NB4 (cell line): ENCODE results near the gene HDAC7.

Experiments
- DNase-seq: peaks from one replicate; pipeline ENCODE4 v3.0.0; 2010; ENCODE audit warnings: low read depth
- H3K4me3 ChIP-seq: one replicate; pipeline ENCODE4 v1.5.1; 2011; ENCODE audit warnings: mild to moderate bottlenecking, low read depth, low read length, moderate library complexity
- CTCF ChIP-seq: IDR thresholded peaks from one replicate; pipeline ENCODE4 v1.5.1; 2012; ENCODE audit warnings: low read depth, low read length
- MAX ChIP-seq: IDR thresholded peaks from 2 replicates; pipeline ENCODE4 v1.6.1; 2011; ENCODE audit warnings: low read depth, low read length
- MYC ChIP-seq: IDR thresholded peaks from 2 replicates; pipeline ENCODE4 v1.6.1; 2011; ENCODE audit warnings: low read depth, low read length
- POLR2A ChIP-seq: IDR thresholded peaks from 2 replicates; pipeline ENCODE4 v1.6.1; 2011; ENCODE audit warnings: mild to moderate bottlenecking; ENCODE audit not compliant: insufficient read length; ENCODE audit errors: extremely low read depth

Gene HDAC7

GRCh38 chr12:47819896-47820630, at the start of gene HDAC7:
TSS of gene HDAC7 (minus strand) at chr12:47819903. CDS start at chr12:47819785, 118 bp downstream.
- peak within 1 kb of the TSS; percentile 67 for H3K4me3 ChIP-seq
- TF ChIP-seq MAX, result no peak; the same call in 1 of the 2 replicates
- TF ChIP-seq POLR2A, result peak; percentile 64
- TF ChIP-seq MYC, result peak; percentile 28; the same call in 1 of the 2 replicates
- TF ChIP-seq CTCF, result no peak
- peak; percentile 86 for DNase-seq

GRCh38 chr12:47868552-47869031, 48.9 kb upstream of the HDAC7 start:
- peak; percentile 77 for DNase-seq
- TF ChIP-seq POLR2A, result no peak
- TF ChIP-seq MAX, result no peak
- no peak for TF ChIP-seq MYC
- TF ChIP-seq CTCF, result no peak
- H3K4me3 ChIP-seq, result no peak overlapping the region

- no peak overlapping the region for H3K4me3 ChIP-seq
- DNase-seq, result no peak
- no peak for TF ChIP-seq MYC
- no peak for TF ChIP-seq CTCF
- TF ChIP-seq POLR2A, result no peak
- no peak for TF ChIP-seq MAX
Measured at GRCh38 chr12:47868041-47868440, 48.3 kb upstream of the HDAC7 start.

DNA sequence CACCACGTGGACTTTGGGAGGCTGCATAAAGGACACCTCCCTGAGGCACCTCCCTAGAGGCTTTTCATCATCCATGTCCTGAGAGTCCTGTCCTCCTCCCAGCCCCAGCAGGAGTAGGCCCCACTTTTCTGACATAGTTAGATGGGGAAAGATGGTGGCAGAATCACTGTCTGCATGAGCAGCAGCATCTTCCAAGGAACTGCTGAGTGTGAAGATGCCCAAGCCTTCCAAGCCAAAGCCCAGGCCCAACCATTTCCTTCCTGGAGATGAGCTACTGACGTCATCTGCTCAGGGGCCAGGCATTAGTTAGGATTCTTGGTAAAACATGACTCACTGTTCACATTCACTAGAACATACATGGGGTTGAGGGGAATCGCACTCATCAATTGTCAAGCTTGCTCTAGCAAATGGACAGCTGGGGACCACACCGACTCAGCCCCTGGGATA, 47.8 kb upstream of the HDAC7 start:
- no peak overlapping the region for H3K4me3 ChIP-seq
- TF ChIP-seq POLR2A (no peak), MAX (no peak), CTCF (no peak), MYC (no peak)
- DNase-seq, result peak; percentile 18

- no peak for DNase-seq
- no peak overlapping the region for H3K4me3 ChIP-seq
- no peak for TF ChIP-seq MAX
- TF ChIP-seq CTCF, result no peak
- no peak for TF ChIP-seq POLR2A
- no peak for TF ChIP-seq MYC
Measured at GRCh38 chr12:47864646-47865235, 45.0 kb upstream of the HDAC7 start.
